ENCODE measurements around the gene PRR33.

DNA sequence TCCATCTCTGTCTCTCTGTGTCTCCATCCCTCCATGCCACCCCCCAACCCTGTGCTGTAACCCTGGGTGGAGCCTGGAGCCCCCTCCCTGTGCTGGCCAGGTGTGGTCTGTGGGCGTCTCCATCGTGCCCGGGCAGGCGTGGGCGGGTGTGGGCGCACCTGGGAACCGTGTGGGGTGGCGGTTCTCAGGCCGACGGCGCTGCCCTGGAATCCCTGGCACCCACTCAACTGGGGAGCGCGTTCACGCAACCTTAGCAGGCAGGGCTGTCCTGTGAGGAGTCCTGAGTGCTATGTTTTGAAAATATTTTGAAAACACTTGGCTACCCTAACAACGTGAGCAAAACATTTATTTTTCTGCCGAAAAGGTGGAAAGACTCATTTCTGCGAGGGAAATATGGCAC, 32.5 kb upstream of the PRR33 start:
- TF ChIP-seq CTCF (IDR thresholded peaks at IDR 0.05; ENCODE audit: extremely low read depth in 1 of 2, insufficient read depth in 1 of 2, low read depth in 1 of 2, low read length in 2 of 2) (no peak), EZH2 (IDR thresholded peaks at IDR 0.05; ENCODE audit: borderline replicate concordance, low read depth, low read length, severe bottlenecking) (no peak), POLR2A (IDR thresholded peaks at IDR 0.05; ENCODE audit: low read depth, low read length) (no peak), MYC (IDR thresholded peaks at IDR 0.05; ENCODE audit: low read depth, low read length) (no peak), FOS (IDR thresholded peaks at IDR 0.05; ENCODE audit: borderline replicate concordance, insufficient read depth, low read length) (no peak)
- TF ChIP-seq, protein P1, sequence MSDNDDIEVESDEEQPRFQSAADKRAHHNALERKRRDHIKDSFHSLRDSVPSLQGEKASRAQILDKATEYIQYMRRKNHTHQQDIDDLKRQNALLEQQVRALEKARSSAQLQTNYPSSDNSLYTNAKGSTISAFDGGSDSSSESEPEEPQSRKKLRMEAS (IDR thresholded peaks at IDR 0.05; ENCODE audit: insufficient read depth, insufficient read length): no peak
